BLaER1 (cell line): ENCODE measurements around the gene B3GALNT2.
A peak's percentile ranks its signal among the peaks of the same experiment; 100 is the strongest.

Experiments used
- H3K27ac ChIP-seq: shearing (Covaris generic); formaldehyde crosslinking; 2 replicates; pipeline ENCODE4 v1.8.1; 2022
- H3K27me3 ChIP-seq: shearing (Covaris generic); formaldehyde crosslinking; 2 replicates; pipeline ENCODE4 v1.8.1; 2022
- H3K36me3 ChIP-seq: shearing (Covaris generic); formaldehyde crosslinking; 2 replicates; pipeline ENCODE4 v1.8.1; 2022
- H3K4me1 ChIP-seq: shearing (Covaris generic); formaldehyde crosslinking; 2 replicates; pipeline ENCODE4 v1.8.1; 2022
- H3K4me2 ChIP-seq: shearing (Covaris generic); formaldehyde crosslinking; 2 replicates; pipeline ENCODE4 v1.8.1; 2022
- H3K4me3 ChIP-seq: shearing (Covaris generic); formaldehyde crosslinking; 2 replicates; pipeline ENCODE4 v1.8.1; 2022
- H3K9ac ChIP-seq: shearing (Covaris generic); formaldehyde crosslinking; 2 replicates; pipeline ENCODE4 v1.8.1; 2022
- H3K9me3 ChIP-seq: shearing (Covaris generic); formaldehyde crosslinking; 2 replicates; pipeline ENCODE4 v1.8.1; 2022
- H4K20me1 ChIP-seq: shearing (Covaris generic); formaldehyde crosslinking; 2 replicates; pipeline ENCODE4 v1.8.1; 2022
- Cebpa-rat ChIP-seq: shearing (Covaris generic); IDR thresholded peaks from 2 replicates; pipeline ENCODE4 v1.8.1; 2022

Gene B3GALNT2

DNA sequence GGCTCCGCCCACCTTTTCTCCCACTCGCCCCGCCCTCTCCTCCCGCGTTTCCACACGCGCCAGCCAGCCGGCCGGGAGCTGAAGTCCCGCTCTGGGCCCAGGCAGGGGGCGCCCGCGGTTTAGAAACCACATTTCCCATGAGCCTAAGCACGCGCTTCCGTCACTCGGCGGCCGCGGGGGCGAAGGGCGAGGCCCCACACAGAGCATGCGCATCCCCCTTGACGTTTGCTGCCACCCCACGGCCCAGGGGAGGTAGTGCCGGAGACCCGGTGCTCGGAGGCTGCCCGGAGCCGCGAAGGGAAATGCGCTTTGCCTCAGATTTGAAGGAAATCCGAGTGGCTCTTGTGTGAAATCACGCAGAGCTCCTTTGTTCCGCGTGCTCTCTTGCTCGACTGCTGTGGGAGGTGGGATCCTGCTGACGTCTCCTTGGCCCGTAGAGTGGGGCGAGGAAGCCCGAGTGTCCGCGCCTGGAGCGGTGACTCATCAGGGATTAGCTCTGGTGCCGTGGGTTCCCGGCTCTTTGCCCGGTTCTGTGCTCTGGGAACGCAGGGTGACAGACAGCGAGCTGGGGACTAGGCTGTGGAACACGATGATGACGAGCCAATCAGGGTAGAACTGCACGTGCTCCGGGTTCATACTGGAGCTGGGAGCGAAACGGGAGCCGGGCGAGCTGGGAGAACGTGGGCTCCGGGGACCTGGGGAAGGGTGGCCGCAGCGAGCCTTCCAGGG, 406 bp upstream of the B3GALNT2 start:
- no peaks in the 10 kb centered on the region for H3K27me3 ChIP-seq
- H3K9me3 ChIP-seq = no peaks in the 10 kb centered on the region
- H3K4me3 ChIP-seq = peak overlapping the region; percentile 87
- peaks cover 38% of the 10 kb centered on the region for H4K20me1 ChIP-seq
- H3K4me1 ChIP-seq = peaks cover 33% of the 10 kb centered on the region
- peak overlapping the region; percentile 94 for H3K27ac ChIP-seq
- no peaks in the 10 kb centered on the region for H3K36me3 ChIP-seq
- H3K4me2 ChIP-seq = peak overlapping the region; percentile 85
- peak overlapping the region; percentile 94 for H3K9ac ChIP-seq
- no peak for TF ChIP-seq Cebpa-rat

DNA sequence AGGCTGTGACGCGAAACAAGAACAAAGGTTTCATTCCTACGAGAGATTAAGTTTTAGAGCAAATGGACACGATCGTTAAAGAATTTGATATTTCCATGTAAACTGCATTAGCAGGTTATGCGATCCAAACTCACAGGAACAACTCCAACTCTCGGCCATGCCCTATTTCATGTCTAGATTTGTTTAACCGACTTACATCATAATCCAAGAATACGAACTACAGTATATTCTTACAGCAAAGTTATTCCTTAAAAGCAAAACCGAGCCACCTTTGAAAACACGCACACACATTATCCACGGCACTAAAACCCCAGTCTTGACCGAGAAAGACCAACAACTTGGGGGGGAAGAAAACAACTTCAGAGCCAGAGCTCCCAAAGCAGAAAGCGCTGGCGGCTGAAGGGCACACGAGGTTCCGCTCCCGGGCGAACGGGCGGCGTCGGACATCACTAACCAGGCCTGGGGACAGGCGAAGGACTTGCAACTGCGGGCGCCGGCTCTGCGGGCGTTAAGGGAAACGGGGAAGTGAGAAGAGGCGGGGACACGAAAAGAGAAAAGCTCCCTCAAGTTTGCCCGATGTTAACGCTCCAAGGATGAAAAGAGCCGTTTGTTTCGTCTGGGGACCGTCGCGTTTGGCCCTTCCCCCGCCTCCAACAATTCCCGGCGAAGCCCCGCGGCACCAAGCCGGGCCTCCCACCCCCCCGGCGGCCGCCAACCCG, 690 bp downstream of the B3GALNT2 start:
- Histone ChIP-seq H3K4me3 (peak overlapping the region; percentile 87), H3K27me3 (no peaks in the 10 kb centered on the region), H3K9me3 (no peaks in the 10 kb centered on the region), H3K9ac (peak overlapping the region; percentile 94), H3K4me2 (peak overlapping the region; percentile 82), H3K4me1 (peaks cover 33% of the 10 kb centered on the region), H3K27ac (peak overlapping the region; percentile 87), H3K36me3 (0 out of 2 replicates have a peak, but pooled peaks cover 2% of the 10 kb centered on the region), H4K20me1 (peaks cover 49% of the 10 kb centered on the region)
- TF ChIP-seq Cebpa-rat = no peak

DNA sequence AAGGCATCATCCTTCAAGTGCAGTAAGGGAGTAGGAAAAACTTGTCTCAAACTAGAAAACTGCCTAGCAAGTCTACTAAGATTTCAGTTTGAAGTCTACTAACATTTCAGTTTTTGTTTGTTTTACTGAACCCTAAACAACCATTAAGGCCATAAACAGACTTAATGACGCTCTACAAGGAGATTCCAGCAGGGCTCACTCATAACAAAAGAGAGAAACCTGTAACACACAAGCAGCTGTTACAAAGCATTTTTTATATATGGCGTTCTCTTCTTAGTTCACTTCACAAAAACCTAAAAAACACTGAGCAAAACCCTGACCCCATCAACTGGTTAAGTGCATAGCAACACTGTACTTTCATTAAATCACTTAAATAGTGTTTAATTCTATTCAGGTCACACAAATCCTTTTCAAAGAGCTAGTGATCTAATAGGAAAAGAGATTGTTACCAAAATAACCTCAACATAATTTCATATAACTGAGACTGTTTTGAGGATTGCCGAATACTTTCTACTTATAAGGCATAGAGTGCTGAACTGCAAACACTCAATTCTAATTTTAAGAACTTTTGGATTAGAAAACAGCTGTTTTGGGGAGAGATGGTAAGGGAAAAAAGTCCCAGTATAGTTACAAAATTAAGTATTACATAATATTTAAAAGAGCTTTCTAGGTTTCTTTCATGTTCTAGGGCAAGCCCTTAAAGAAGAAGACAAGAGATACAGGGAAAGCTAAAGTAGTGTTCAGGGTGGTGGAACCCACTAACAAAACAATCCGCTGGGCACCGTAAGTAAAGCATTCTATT, 1.4 kb downstream of the B3GALNT2 start:
- Histone ChIP-seq H3K9ac (peak overlapping the region; percentile 94), H3K27ac (peak overlapping the region; percentile 87), H4K20me1 (peaks cover 56% of the 10 kb centered on the region), H3K4me1 (peaks cover 33% of the 10 kb centered on the region), H3K36me3 (0 out of 2 replicates have a peak, but pooled peaks cover 5% of the 10 kb centered on the region), H3K4me3 (peak overlapping the region; percentile 87), H3K9me3 (no peaks in the 10 kb centered on the region), H3K4me2 (peak overlapping the region; percentile 82), H3K27me3 (no peaks in the 10 kb centered on the region)
- TF ChIP-seq Cebpa-rat = no peak

DNA sequence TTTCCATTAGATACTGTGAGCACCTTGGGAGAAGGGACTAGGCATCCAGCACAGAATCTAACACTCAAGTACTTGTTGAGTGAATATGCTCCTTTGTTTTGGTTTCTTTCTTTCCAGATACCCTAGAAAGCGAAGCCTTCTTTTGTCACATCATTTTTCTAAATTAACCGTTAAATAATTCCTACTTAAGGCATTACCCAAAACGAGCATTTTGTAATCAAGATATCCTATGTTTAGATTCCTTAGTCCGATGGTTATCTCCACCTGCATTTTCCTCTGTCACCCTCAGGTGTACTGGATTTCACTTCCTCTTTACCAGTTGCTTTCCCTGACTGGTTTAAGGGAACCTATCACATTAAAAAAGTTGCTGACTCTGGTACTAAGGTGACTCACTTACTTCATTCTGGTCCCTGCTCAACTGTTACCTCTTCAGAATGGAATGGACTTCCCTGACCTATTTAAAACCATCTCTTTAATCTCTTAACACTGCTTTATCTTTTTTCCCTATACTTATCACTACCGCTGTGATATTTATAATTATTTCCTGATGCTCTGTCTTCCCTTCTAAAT, 3.2 kb downstream of the B3GALNT2 start:
- Histone ChIP-seq H3K27ac (no peak overlapping the region), H3K4me1 (peaks cover 31% of the 10 kb centered on the region), H4K20me1 (peaks cover 71% of the 10 kb centered on the region), H3K27me3 (no peaks in the 10 kb centered on the region), H3K9ac (no peak overlapping the region), H3K36me3 (peaks cover 7% of the 10 kb centered on the region; the same call in 1 of the 2 replicates), H3K4me2 (no peak overlapping the region), H3K4me3 (no peak overlapping the region), H3K9me3 (no peaks in the 10 kb centered on the region)
- TF ChIP-seq Cebpa-rat = no peak

DNA sequence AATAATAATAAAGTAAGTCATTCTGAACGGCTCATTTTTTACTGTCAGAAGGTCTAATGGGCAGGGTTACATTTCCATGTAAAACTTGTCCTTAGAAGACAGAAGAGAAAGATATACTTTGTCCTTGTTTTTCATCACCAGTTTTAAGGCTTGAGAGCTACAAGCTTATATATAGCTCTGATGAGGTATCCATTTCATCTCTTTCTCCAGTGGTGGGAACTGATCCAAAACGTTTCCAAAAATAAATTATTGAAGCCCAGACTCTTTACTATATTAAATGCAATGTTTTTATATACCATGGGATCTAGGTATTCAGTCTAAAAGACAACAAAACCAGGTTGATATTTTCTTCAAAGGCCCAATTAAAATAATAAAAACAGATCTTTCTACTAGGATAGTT, 8.7 kb downstream of the B3GALNT2 start:
- Histone ChIP-seq H4K20me1 (peaks cover 51% of the 10 kb centered on the region), H3K36me3 (peaks cover 60% of the 10 kb centered on the region), H3K9me3 (no peaks in the 10 kb centered on the region), H3K4me2 (no peak overlapping the region), H3K9ac (no peak overlapping the region), H3K27ac (no peak overlapping the region), H3K27me3 (no peaks in the 10 kb centered on the region), H3K4me1 (peaks cover 7% of the 10 kb centered on the region), H3K4me3 (no peak overlapping the region)
- TF ChIP-seq Cebpa-rat = no peak

DNA sequence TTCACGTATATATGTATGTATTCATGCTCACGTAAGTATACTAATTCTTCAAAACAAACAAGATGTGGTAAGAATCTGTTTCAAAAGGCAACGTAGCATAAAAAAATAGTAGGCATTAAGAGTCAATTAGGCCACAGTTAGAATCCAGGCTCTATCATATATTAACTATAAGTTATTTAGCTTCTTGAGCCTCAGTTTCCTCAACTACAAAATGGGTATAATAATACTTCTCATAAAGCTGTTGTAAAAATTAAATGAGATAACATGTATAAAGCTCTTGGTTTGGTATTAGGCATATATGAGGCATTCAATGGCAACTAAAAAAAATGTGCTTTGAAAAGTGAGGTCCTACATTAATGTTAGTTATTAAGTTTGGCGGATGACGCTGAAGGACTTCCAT, 9.2 kb downstream of the B3GALNT2 start:
- Histone ChIP-seq H3K27me3 (no peaks in the 10 kb centered on the region), H3K9ac (no peak overlapping the region), H3K36me3 (peaks cover 65% of the 10 kb centered on the region), H3K27ac (no peak overlapping the region), H3K4me3 (no peak overlapping the region), H4K20me1 (peaks cover 51% of the 10 kb centered on the region), H3K4me2 (no peak overlapping the region), H3K9me3 (no peaks in the 10 kb centered on the region), H3K4me1 (peaks cover 7% of the 10 kb centered on the region)
- TF ChIP-seq Cebpa-rat = no peak

DNA sequence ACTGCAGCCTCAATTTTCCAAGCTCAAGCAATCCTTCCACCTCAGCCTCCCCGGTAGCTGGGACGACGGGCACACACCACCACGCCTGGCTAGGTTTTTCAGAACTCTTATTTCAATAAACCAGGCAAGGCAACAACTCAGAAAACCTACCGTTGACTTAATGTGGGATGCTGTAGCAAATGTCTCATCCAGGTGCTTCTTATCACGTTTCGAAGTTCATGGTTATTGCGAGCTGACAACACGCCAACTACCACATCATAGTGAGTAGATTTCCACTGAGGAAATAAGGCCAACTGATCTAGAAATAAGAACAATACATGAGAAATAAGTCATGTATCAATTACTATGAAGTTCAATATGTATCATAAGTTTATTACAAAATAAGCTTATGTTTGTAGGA, 9.7 kb downstream of the B3GALNT2 start:
- peaks cover 7% of the 10 kb centered on the region for H3K4me1 ChIP-seq
- H3K4me2 ChIP-seq = no peak overlapping the region
- peaks cover 51% of the 10 kb centered on the region for H4K20me1 ChIP-seq
- H3K27ac ChIP-seq = no peak overlapping the region
- H3K27me3 ChIP-seq = no peaks in the 10 kb centered on the region
- H3K36me3 ChIP-seq = peaks cover 70% of the 10 kb centered on the region
- H3K9me3 ChIP-seq = no peaks in the 10 kb centered on the region
- no peak overlapping the region for H3K9ac ChIP-seq
- no peak overlapping the region for H3K4me3 ChIP-seq
- TF ChIP-seq Cebpa-rat = no peak

DNA sequence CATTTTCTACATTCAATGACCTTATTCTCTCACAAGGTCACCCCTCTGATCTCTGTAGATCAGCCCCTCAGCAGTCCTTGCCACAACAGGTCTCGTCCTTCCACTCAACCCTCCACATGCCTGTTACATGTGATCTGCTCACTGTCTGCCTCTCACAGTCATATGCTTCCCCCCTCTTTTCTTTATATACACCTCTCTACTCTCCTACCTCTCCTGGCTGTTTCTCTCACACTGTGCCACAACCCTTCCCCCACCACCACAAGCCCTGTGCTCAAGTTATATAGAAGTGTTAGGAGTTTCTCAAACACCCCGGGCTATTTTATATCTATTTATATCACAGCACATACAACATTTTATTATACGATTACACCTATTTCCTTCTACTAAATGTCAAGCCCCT, 12.6 kb downstream of the B3GALNT2 start:
- Histone ChIP-seq H3K36me3 (peaks cover 90% of the 10 kb centered on the region), H3K4me2 (no peak overlapping the region), H3K27ac (no peak overlapping the region), H3K9ac (no peak overlapping the region), H3K27me3 (no peaks in the 10 kb centered on the region), H3K4me3 (no peak overlapping the region), H4K20me1 (peaks cover 30% of the 10 kb centered on the region), H3K9me3 (no peaks in the 10 kb centered on the region), H3K4me1 (peaks cover 7% of the 10 kb centered on the region)
- TF ChIP-seq Cebpa-rat = no peak

DNA sequence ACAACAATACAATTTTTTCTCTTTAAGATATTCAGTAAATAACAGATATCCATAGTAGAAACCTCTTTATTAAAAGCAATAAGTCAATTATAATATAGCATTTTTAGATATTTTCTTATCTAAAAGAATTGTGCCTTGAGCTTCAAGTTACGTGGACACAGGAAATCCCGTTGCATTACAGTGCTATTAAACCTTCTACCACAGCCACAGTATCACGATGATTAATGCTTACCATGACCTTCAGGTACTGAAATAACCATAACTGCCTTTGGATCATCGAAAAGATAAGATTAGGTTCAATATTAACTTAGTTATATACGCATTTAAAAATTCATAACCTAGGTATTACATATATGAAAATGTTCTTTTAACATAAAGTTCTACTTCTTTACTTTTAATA, 17.9 kb downstream of the B3GALNT2 start:
- H4K20me1 ChIP-seq = 0 out of 2 replicates have a peak, but pooled peaks cover 18% of the 10 kb centered on the region
- no peak overlapping the region for H3K27ac ChIP-seq
- H3K36me3 ChIP-seq = peaks cover 89% of the 10 kb centered on the region
- no peak overlapping the region for H3K4me2 ChIP-seq
- no peak overlapping the region for H3K4me3 ChIP-seq
- no peaks in the 10 kb centered on the region for H3K27me3 ChIP-seq
- no peaks in the 10 kb centered on the region for H3K4me1 ChIP-seq
- H3K9ac ChIP-seq = no peak overlapping the region
- peaks cover 13% of the 10 kb centered on the region for H3K9me3 ChIP-seq
- TF ChIP-seq Cebpa-rat = no peak
